Measurements from ENCODE around the gene UNC5C. TPM values are rescaled to one million over a fixed set of nuclear protein-coding genes. Genes with fewer than 3 reads are reported as not detected.

UNC5C gene
- polyA plus RNA-seq, 1 experiment, result not detected

DNA sequence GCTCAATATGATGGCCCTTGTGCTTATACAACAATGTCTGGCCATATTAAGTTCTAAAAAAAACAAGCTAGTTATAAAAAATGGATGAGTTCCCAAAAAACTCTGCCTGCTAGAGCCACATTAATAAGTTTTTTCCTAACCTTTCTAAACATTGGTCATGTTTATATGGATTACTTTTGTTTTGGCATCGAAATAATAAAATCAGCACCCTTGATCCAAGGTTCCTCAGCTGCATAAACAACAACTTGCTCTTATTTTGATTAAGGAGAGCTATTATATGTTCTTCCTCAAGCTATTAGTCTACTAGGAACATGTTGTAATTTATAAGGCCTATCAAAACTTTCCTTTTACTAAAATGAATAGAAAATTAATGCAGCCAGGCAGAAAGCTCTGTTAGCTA lies 48.4 kb downstream of the UNC5C start:
- TF ChIP-seq, protein P1, sequence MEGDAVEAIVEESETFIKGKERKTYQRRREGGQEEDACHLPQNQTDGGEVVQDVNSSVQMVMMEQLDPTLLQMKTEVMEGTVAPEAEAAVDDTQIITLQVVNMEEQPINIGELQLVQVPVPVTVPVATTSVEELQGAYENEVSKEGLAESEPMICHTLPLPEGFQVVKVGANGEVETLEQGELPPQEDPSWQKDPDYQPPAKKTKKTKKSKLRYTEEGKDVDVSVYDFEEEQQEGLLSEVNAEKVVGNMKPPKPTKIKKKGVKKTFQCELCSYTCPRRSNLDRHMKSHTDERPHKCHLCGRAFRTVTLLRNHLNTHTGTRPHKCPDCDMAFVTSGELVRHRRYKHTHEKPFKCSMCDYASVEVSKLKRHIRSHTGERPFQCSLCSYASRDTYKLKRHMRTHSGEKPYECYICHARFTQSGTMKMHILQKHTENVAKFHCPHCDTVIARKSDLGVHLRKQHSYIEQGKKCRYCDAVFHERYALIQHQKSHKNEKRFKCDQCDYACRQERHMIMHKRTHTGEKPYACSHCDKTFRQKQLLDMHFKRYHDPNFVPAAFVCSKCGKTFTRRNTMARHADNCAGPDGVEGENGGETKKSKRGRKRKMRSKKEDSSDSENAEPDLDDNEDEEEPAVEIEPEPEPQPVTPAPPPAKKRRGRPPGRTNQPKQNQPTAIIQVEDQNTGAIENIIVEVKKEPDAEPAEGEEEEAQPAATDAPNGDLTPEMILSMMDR (IDR thresholded peaks at IDR 0.05; ENCODE audit: insufficient read depth, low read depth, low read length), result no peak
- Histone ChIP-seq H3K36me3 (ENCODE audit: control insufficient read depth, insufficient read depth, low read length) (no peaks in the 10 kb centered on the region), H3K27me3 (ENCODE audit: control insufficient read depth, insufficient read depth, low read length) (no peaks in the 10 kb centered on the region), H3K4me3 (ENCODE audit: low read depth, low read length) (no peak overlapping the region)
- CTCF ChIA-PET, result interaction anchor here (0.8 kb wide), 1 partner anchor 11 kb away, joined by 3 read pairs; no protein-coding TSS in a partner anchor
- no peak for DNase-seq (ENCODE audit: low read depth)
- POLR2A ChIA-PET, result no interaction called here

DNA sequence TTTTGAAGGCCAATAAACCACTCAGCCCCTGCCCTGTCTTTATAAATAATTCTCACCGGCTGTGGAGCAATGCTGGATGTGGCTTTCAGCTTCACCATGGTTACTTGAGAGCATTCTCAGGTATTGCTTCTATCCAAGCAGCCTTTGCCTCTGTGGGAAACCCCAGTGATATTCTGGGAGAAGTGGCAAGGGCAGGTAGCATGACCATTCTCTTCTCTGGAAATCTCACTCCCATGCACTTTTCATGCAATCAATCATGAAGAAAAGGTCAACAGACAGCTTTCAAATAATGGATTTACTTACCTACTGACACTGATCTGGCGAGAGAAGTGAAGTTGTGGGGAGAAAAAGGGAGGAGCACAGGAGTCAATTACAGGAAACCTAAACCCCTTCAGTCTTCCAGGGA lies 49.5 kb downstream of the UNC5C start:
- no peak for DNase-seq (ENCODE audit: low read depth)
- ChIA-PET CTCF (no interaction called here), POLR2A (no interaction called here)
- Histone ChIP-seq H3K4me3 (ENCODE audit: low read depth, low read length) (no peak overlapping the region), H3K36me3 (ENCODE audit: control insufficient read depth, insufficient read depth, low read length) (no peaks in the 10 kb centered on the region), H3K27me3 (ENCODE audit: control insufficient read depth, insufficient read depth, low read length) (no peaks in the 10 kb centered on the region)
- TF ChIP-seq, protein P1 (IDR thresholded peaks at IDR 0.05; ENCODE audit: insufficient read depth, low read depth, low read length), result no peak

DNA sequence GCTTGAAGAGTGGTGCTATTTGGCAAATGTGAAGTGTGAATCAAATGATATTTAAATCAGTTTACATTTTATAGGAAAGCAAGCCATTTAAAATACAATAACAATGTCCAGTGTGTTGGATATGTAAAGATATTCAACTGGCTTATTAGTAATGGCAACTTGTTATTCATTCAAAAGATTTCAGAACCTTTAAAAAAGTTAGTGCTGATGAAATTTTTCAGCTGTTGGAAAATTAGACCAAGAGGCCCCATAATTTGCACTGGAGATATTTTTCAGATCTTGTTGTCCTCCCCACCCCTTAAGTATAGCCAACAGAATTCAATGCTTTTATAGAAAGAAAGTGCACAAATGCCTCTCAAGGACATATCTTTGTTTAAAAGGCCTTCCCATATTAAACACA lies 54.6 kb downstream of the UNC5C start:
- POLR2A ChIA-PET, result no interaction called here
- no peaks in the 10 kb centered on the region for H3K36me3 ChIP-seq (ENCODE audit: control insufficient read depth, insufficient read depth, low read length)
- no peak for DNase-seq (ENCODE audit: low read depth)
- CTCF ChIA-PET, result interaction anchor here (0.6 kb wide), 1 partner anchor 42 kb away, joined by 4 read pairs; no protein-coding TSS in a partner anchor
- no peak overlapping the region for H3K4me3 ChIP-seq (ENCODE audit: low read depth, low read length)
- TF ChIP-seq, protein P1 (IDR thresholded peaks at IDR 0.05; ENCODE audit: insufficient read depth, low read depth, low read length), result no peak
- no peaks in the 10 kb centered on the region for H3K27me3 ChIP-seq (ENCODE audit: control insufficient read depth, insufficient read depth, low read length)

DNA sequence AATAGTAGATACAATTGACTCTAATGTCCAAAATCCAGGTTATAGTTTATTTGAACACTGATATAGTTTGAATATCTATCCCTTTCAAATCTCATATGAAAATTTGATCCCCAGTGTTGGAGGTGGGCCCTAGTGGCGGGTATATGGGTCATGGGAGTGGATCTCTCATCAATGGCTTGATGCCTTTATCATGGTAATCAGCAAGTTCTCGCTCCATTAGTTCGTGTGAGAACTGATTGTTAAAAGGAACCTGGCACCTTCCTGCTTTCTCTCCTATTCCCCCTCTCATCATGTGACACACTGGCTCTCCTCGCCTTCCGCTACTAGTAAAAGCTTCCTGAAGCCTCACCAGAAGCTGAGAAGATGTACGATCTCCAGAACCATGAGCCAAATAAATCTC lies 70.1 kb downstream of the UNC5C start:
- DNase-seq (ENCODE audit: low read depth), result no peak
- ChIA-PET POLR2A (no interaction called here), CTCF (no interaction called here)
- TF ChIP-seq, protein P1 (IDR thresholded peaks at IDR 0.05; ENCODE audit: insufficient read depth, low read depth, low read length), result no peak
- Histone ChIP-seq H3K27me3 (ENCODE audit: control insufficient read depth, insufficient read depth, low read length) (no peaks in the 10 kb centered on the region), H3K4me3 (ENCODE audit: low read depth, low read length) (no peak overlapping the region), H3K36me3 (ENCODE audit: control insufficient read depth, insufficient read depth, low read length) (no peaks in the 10 kb centered on the region)

DNA sequence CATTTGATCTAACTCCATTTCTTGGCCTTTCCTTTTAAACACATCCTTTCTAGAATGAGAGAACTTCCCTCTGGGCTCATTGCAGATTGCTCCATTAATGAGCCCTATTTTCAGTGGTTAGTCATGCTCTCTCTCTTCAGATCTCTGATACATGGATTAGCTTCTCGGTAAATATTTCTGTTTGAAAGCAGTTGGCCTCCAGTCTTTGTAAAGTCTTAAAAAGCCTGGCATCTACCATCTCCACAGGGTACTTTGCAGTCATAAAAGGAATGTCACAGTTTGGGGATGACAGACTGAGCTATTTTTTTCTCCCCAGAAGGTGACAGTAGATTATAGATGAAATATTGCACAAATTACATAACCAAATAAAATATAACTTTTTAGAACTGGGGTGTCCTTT lies 72.7 kb downstream of the UNC5C start:
- H3K27me3 ChIP-seq (ENCODE audit: control insufficient read depth, insufficient read depth, low read length), result no peaks in the 10 kb centered on the region
- TF ChIP-seq, protein P1 (IDR thresholded peaks at IDR 0.05; ENCODE audit: insufficient read depth, low read depth, low read length), result no peak
- DNase-seq (ENCODE audit: low read depth), result no peak
- H3K4me3 ChIP-seq (ENCODE audit: low read depth, low read length), result no peak overlapping the region
- ChIA-PET CTCF (no interaction called here), POLR2A (no interaction called here)
- H3K36me3 ChIP-seq (ENCODE audit: control insufficient read depth, insufficient read depth, low read length), result no peaks in the 10 kb centered on the region
